Natural killer cell (primary cell): Measurements from ENCODE around the gene MRC1. TPM values are rescaled to one million over a fixed set of nuclear protein-coding genes. Genes with fewer than 3 reads are reported as not detected.
A peak's percentile ranks its signal among the peaks of the same experiment; 100 is the strongest.

Experiments used
- ATAC-seq, 3 donors: fragments of 150-1000 bp in 2 of 3; fragments of 200-7000 bp in 1 of 3; cut with Tn5 transposase; 1 replicate in 1 of 3; 2 replicates in 2 of 3; pipeline ENCODE4 v1.10.0; 2021; ENCODE audit warnings: mild to moderate bottlenecking in 2 of 3, moderate library complexity in 2 of 3
- DNase-seq, 2 donors: peaks; one replicate each; pipeline versions ENCODE4 v3.0.0 to v3.0.0-alpha.2; 2013 to 2021; ENCODE audit warnings: mixed read lengths in 1 of 2
- H3K27ac ChIP-seq: one replicate; pipeline ENCODE4 v1.5.1; 2013; ENCODE audit warnings: mild to moderate bottlenecking, low read length
- H3K27me3 ChIP-seq: one replicate; pipeline ENCODE4 v1.6.1; 2013; ENCODE audit warnings: low read length; ENCODE audit not compliant: control insufficient read depth, insufficient read depth
- H3K36me3 ChIP-seq: one replicate; pipeline ENCODE4 v1.6.1; 2013; ENCODE audit warnings: low read length; ENCODE audit not compliant: control insufficient read depth, insufficient read depth
- H3K4me1 ChIP-seq: one replicate; pipeline ENCODE4 v1.6.1; 2013; ENCODE audit warnings: low read length; ENCODE audit not compliant: control insufficient read depth, insufficient read depth
- H3K4me3 ChIP-seq: one replicate; pipeline ENCODE4 v1.5.1; 2013; ENCODE audit warnings: low read length
- H3K9me3 ChIP-seq: one replicate; pipeline ENCODE4 v1.6.1; 2013; ENCODE audit warnings: low read length; ENCODE audit not compliant: control insufficient read depth, insufficient read depth
- H3K27ac Mint-ChIP-seq, 2 donors: one replicate each; pipeline ENCODE4 v1.8.0; 2022; ENCODE audit warnings: mild to moderate bottlenecking in 2 of 2, mixed read lengths in 2 of 2, moderate library complexity in 1 of 2
- H3K27me3 Mint-ChIP-seq, 2 donors: one replicate each; pipeline ENCODE4 v1.8.0; 2022; ENCODE audit warnings: low read depth in 2 of 2, mixed read lengths in 2 of 2
- H3K36me3 Mint-ChIP-seq: one replicate; pipeline ENCODE4 v1.8.0; 2022; ENCODE audit warnings: mixed read lengths
- H3K4me1 Mint-ChIP-seq, 2 donors: one replicate each; pipeline ENCODE4 v1.8.0; 2022; ENCODE audit warnings: mixed read lengths in 2 of 2
- H3K4me3 Mint-ChIP-seq: one replicate; pipeline ENCODE4 v1.8.0; 2022; ENCODE audit warnings: mild to moderate bottlenecking, moderate library complexity, mixed read lengths
- H3K9me3 Mint-ChIP-seq, 2 donors: one replicate each; pipeline ENCODE4 v1.8.0; 2022; ENCODE audit warnings: mixed read lengths in 2 of 2
- CTCF ChIP-seq: fragments of 200-600 bp; IDR thresholded peaks from one replicate; pipeline ENCODE4 v1.8.0; 2022; ENCODE audit warnings: antibody characterized with exemption
- WGBS: methylation state at CpG from one replicate; pipeline ENCODE4 v1.1.7; 2013; ENCODE audit warnings: missing lambda C conversion rate; ENCODE audit not compliant: insufficient coverage; 5-methylcytosine and 5-hydroxymethylcytosine counted together
- intact Hi-C: fragments of 100-400 bp; cut with micrococcal nuclease; formaldehyde crosslinking; loops from one replicate; pipeline ENCODE4 v1.14.2; 2022
- total RNA-seq, 4 donors: library from RNA; stranded (reverse); fragments of 120-200 nt in 1 of 4; gene quantifications; one replicate each; pipeline versions ENCODE4 v1.2.3 to v1.2.4, GENCODE V29; 2013 to 2022

Gene MRC1
- total RNA-seq, 3 donors from 2014 or later (not counting 1 experiment from before 2014, with no cell fraction given) = 0.05 to 0.18 (median 0.15) TPM

- Histone ChIP-seq H3K27me3 (no peaks in the 10 kb centered on the region), H3K9me3 (no peaks in the 10 kb centered on the region), H3K36me3 (no peaks in the 10 kb centered on the region), H3K27ac (no peak overlapping the region), H3K4me3 (no peak overlapping the region), H3K4me1 (peaks cover 18% of the 10 kb centered on the region)
- Mint-ChIP-seq H3K9me3 (no peaks in the 10 kb centered on the region), H3K27ac (no peak overlapping the region), H3K27me3 (peaks cover 0 to 10% of the 10 kb centered on the region in 2 donors), H3K4me1 (peaks cover 17 to 29% of the 10 kb centered on the region in 2 donors), H3K36me3 (no peaks in the 10 kb centered on the region), H3K4me3 (no peak overlapping the region)
- 22% methylated on average over 3 of the region's 4 CpGs for WGBS
- TF ChIP-seq CTCF = no peak
- ATAC-seq = no peak
- intact Hi-C loops = loop anchor here (10.0 kb wide), 2 partner anchors 347 to 827 kb away; no protein-coding TSS in a partner anchor
- no peak for DNase-seq
These were observed 42.5 kb downstream of the MRC1 start for GRCh38 chr10:17851611-17852010.

- Histone ChIP-seq H3K4me1 (peaks cover 21% of the 10 kb centered on the region), H3K27ac (peak overlapping the region; percentile 60), H3K36me3 (no peaks in the 10 kb centered on the region), H3K9me3 (no peaks in the 10 kb centered on the region), H3K4me3 (no peak overlapping the region), H3K27me3 (no peaks in the 10 kb centered on the region)
- H3K27me3 Mint-ChIP-seq = no peaks in the 10 kb centered on the region
- DNase-seq (peak; percentile 27 to 50), ATAC-seq (peak; percentile 82 to 91 (median 88))
- H3K4me3 Mint-ChIP-seq = peak overlapping the region; percentile 43
- intact Hi-C loops = loop anchor here (10.0 kb wide), 2 partner anchors 349 to 829 kb away; no protein-coding TSS in a partner anchor
- no peaks in the 10 kb centered on the region for H3K36me3 Mint-ChIP-seq
- TF ChIP-seq CTCF = no peak
- 65% methylated on average over 7 of the region's 7 CpGs for WGBS
- peak overlapping the region; percentile 76 to 79 for H3K27ac Mint-ChIP-seq
- no peaks in the 10 kb centered on the region for H3K9me3 Mint-ChIP-seq
- peaks cover 33% of the 10 kb centered on the region in 2 donors for H3K4me1 Mint-ChIP-seq
These were observed 45.0 kb downstream of the MRC1 start for GRCh38 chr10:17854044-17854652.

DNA sequence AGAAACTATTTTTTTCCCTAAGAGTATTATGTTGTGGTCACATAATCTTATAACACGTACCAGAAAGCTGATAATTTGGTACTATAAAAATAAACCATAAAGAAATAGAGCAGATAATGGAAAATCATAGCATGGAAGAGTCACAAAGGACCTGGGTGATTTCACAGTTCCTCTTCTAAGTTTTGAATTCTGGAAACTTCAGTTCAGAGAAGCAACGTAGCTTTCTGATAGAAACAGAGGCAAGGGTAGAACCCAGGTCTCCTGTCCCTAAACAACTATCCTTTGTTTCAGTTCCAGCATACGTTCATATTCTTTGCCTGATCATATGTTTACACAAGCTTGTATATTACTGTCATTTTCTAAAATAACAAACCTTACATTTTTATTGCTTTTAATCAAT lies 47.9 kb downstream of the MRC1 start:
- H3K9me3 ChIP-seq = no peaks in the 10 kb centered on the region
- H3K27ac ChIP-seq = no peak overlapping the region
- DNase-seq (no peak), ATAC-seq (no peak)
- H3K27me3 ChIP-seq = no peaks in the 10 kb centered on the region
- Mint-ChIP-seq H3K27me3 (no peaks in the 10 kb centered on the region), H3K36me3 (no peaks in the 10 kb centered on the region), H3K4me3 (no peak overlapping the region), H3K9me3 (no peaks in the 10 kb centered on the region), H3K4me1 (peaks cover 32 to 41% of the 10 kb centered on the region in 2 donors), H3K27ac (peak overlapping the region; percentile 1 to 65)
- no peaks in the 10 kb centered on the region for H3K36me3 ChIP-seq
- WGBS = 63% methylated on average over 2 of the region's 3 CpGs
- no peak for TF ChIP-seq CTCF
- no peak overlapping the region for H3K4me3 ChIP-seq
- peaks cover 28% of the 10 kb centered on the region for H3K4me1 ChIP-seq
- intact Hi-C loops = loop anchor here (10.0 kb wide), 2 partner anchors 352 to 832 kb away; no protein-coding TSS in a partner anchor
